Activated T-cell treated with anti-CD3 and anti-CD28 coated beads for 4 hours (primary cell): ENCODE measurements around the gene ERF.

Source experiments
- DNase-seq: peaks from one replicate; pipeline ENCODE4 v3.0.0-alpha.2; 2020

The ERF gene

GRCh38 chr19:42234364-42234763 lies 20.6 kb downstream of the ERF start:
- DNase-seq: no peak

- no peak for DNase-seq
Measured at GRCh38 chr19:42233678-42234292, 21.1 kb downstream of the ERF start.

- DNase-seq: no peak
Measured at GRCh38 chr19:42233106-42233505, 21.8 kb downstream of the ERF start.

- DNase-seq: no peak
Measured at GRCh38 chr19:42232435-42232834, 22.5 kb downstream of the ERF start.

GRCh38 chr19:42230571-42230970 lies 24.4 kb downstream of the ERF start:
- DNase-seq: no peak

- DNase-seq: no peak
Measured at GRCh38 chr19:42229855-42230351, 25.0 kb downstream of the ERF start.

GRCh38 chr19:42229301-42229854 lies 25.6 kb downstream of the ERF start:
- DNase-seq: no peak

- no peak for DNase-seq
Measured at GRCh38 chr19:42228641-42229040, 26.3 kb downstream of the ERF start.

- no peak for DNase-seq
Measured at GRCh38 chr19:42226886-42227285, 28.0 kb downstream of the ERF start.

GRCh38 chr19:42225718-42226292 lies 29.1 kb downstream of the ERF start:
- DNase-seq: no peak

- DNase-seq: no peak
Measured at GRCh38 chr19:42224940-42225717, 29.8 kb downstream of the ERF start.

- DNase-seq: no peak
Measured at GRCh38 chr19:42220751-42221097, 34.2 kb downstream of the ERF start.

- DNase-seq: peak; percentile 93
Measured at GRCh38 chr19:42219812-42220750, 34.8 kb downstream of the ERF start, which contains the start of gene ZNF526. Gene ZNF526, plus strand, starts transcription at chr19:42220312. Its CDS starts 4,092 bp downstream, at chr19:42224404.

GRCh38 chr19:42217520-42218437 lies 37.1 kb downstream of the ERF start, which contains the start of gene DEDD2:
Gene DEDD2, minus strand, starts transcription at chr19:42217677. Its CDS starts 670 bp downstream, at chr19:42217007.
- DNase-seq: peak; percentile 100

- DNase-seq: no peak
Measured at GRCh38 chr19:42216653-42217519, 38.0 kb downstream of the ERF start.

GRCh38 chr19:42214810-42215485 lies 40.0 kb downstream of the ERF start:
- DNase-seq: no peak

- DNase-seq: no peak
Measured at GRCh38 chr19:42212886-42213285, 42.0 kb downstream of the ERF start.

- DNase-seq: no peak
Measured at GRCh38 chr19:42208612-42209011, 46.3 kb downstream of the ERF start.

GRCh38 chr19:42207767-42208271 lies 47.1 kb downstream of the ERF start:
- DNase-seq: no peak
